K562 (cell line): ENCODE results near the gene C10orf105. TPM values are rescaled to one million over a fixed set of nuclear protein-coding genes. Genes with fewer than 3 reads are reported as not detected.

Experiments used
- ATAC-seq: fragments of 200-7000 bp; cut with Tn5 transposase; 3 replicates; pipeline ENCODE4 v1.9.1; 2020; ENCODE audit warnings: moderate library complexity
- BruUV-seq: library from RNA; stranded (reverse); fragments of 400-500 nt; replicated peaks from 2 replicates; lab custom pipeline; 2021; lab: Mats Ljungman, UMichigan
- CTCF ChIA-PET: fragments of 300-600 bp; formaldehyde crosslinking; extraction: SDS; loops from one replicate; lab custom pipeline; 2021; ENCODE audit warnings: low intra/inter-chr PET ratio; lab: Yijun Ruan, JAX
- POLR2A ChIA-PET: fragments of 300-600, 350-650 bp; sonication (Branson Sonifier 250); formaldehyde crosslinking; extraction: SDS; loops from one replicate; lab custom pipeline; 2021; ENCODE audit warnings: antibody characterized with exemption, inconsistent platforms; lab: Yijun Ruan, JAX
- DNase-seq, 4 experiments: peaks; one replicate each; pipeline versions ENCODE4 v3.0.0 to v3.0.0-alpha.2; 2011 to 2018; ENCODE audit warnings: low spot score in 3 of 4, mixed read lengths in 3 of 4; ENCODE audit errors: extremely low read depth in 1 of 4
- FAIRE-seq: peaks from 2 replicates; lab custom pipeline; 2011; peaks lifted over from hg19 to GRCh38; lab: Jason Lieb, UNC
- H2AFZ ChIP-seq: 2 replicates; pipeline ENCODE4 v1.6.0; 2011; ENCODE audit warnings: low read depth, low read length, control low read depth, inconsistent platforms
- H3K27ac ChIP-seq: fragments of 200-600 bp; 3 replicates; pipeline ENCODE4 v1.8.0; 2011; ENCODE audit warnings: low read depth, mild to moderate bottlenecking, control low read depth, inconsistent platforms, low read length, moderate library complexity, mixed read lengths; ENCODE audit errors: extremely low read depth
- H3K27me3 ChIP-seq, 2 experiments: fragments of 300-600 bp in 1 of 2; 2 replicates in 1 of 2; 3 replicates in 1 of 2; pipeline versions ENCODE4 v1.6.0 to v1.8.0; 2011; ENCODE audit warnings: inconsistent platforms in 2 of 2, low read length in 2 of 2, mild to moderate bottlenecking in 1 of 2, mixed read lengths in 1 of 2, moderate library complexity in 1 of 2; ENCODE audit not compliant: control insufficient read depth in 2 of 2, insufficient read depth in 2 of 2
- H3K36me3 ChIP-seq: fragments of 300-600 bp; 3 replicates; pipeline ENCODE4 v1.8.0; 2011; ENCODE audit warnings: mild to moderate bottlenecking, low read length, inconsistent platforms; ENCODE audit not compliant: control insufficient read depth, insufficient read depth
- H3K4me1 ChIP-seq, 2 experiments: fragments of 200-600 bp in 1 of 2; replicated peaks in 1 of 2; 2 replicates in 1 of 2; 3 replicates in 1 of 2; pipeline versions ENCODE4 v1.5.1 to v1.8.0; 2011; ENCODE audit warnings: inconsistent platforms in 2 of 2, low read length in 2 of 2, mild to moderate bottlenecking in 1 of 2, mixed read lengths in 1 of 2, moderate library complexity in 1 of 2; ENCODE audit not compliant: control insufficient read depth in 2 of 2, insufficient read depth in 2 of 2
- H3K4me2 ChIP-seq: 2 replicates; pipeline ENCODE4 v1.6.1; 2011; ENCODE audit warnings: low read length, control low read depth, inconsistent platforms, mixed read lengths; ENCODE audit not compliant: insufficient read depth
- H3K4me3 ChIP-seq: fragments of 200-600 bp; sonication (generic), shearing (Covaris generic); 2 replicates; pipeline ENCODE4 v1.5.1; 2016; ENCODE audit warnings: control low read depth, inconsistent platforms
- H3K79me2 ChIP-seq: fragments of 200-600 bp; 3 replicates; pipeline ENCODE4 v1.8.0; 2011; ENCODE audit warnings: low read length, inconsistent platforms; ENCODE audit not compliant: control insufficient read depth, insufficient read depth
- H3K9ac ChIP-seq, 2 experiments: 2 replicates each; pipeline versions ENCODE4 v1.6.0 to v1.6.1; 2011; ENCODE audit warnings: low read depth in 2 of 2, low read length in 2 of 2, control low read depth in 1 of 2, inconsistent platforms in 1 of 2, mild to moderate bottlenecking in 1 of 2, mixed read lengths in 1 of 2; ENCODE audit not compliant: insufficient read depth in 1 of 2
- H3K9me1 ChIP-seq: one replicate; pipeline ENCODE4 v1.6.0; 2011; ENCODE audit warnings: inconsistent platforms, mild to moderate bottlenecking, low read length, moderate library complexity; ENCODE audit not compliant: control insufficient read depth, insufficient read depth
- H3K9me3 ChIP-seq: replicated peaks from 2 replicates; pipeline ENCODE4 v1.5.1; 2011; ENCODE audit warnings: low read depth, low read length, inconsistent platforms; ENCODE audit not compliant: control insufficient read depth, insufficient read depth
- H4K20me1 ChIP-seq: replicated peaks from 2 replicates; pipeline ENCODE4 v1.6.1; 2011; ENCODE audit warnings: low read length, inconsistent platforms, mixed read lengths; ENCODE audit not compliant: control insufficient read depth, insufficient read depth
- ARHGAP35 ChIP-seq: fragments of 450-650 bp; IDR thresholded peaks from 2 replicates; pipeline ENCODE4 v1.6.1; 2018; ENCODE audit not compliant: partially characterized antibody
- BRCA1 ChIP-seq, 2 experiments: fragments of 450-650 bp in 1 of 2; sonication (generic) in 1 of 2; formaldehyde crosslinking in 1 of 2; IDR thresholded peaks; 2 replicates each; pipeline versions ENCODE4 v1.5.0 to v1.6.1; 2017 to 2020; ENCODE audit warnings: mild to moderate bottlenecking in 1 of 2, missing genetic modification reagents in 1 of 2
- CBX3 ChIP-seq, 2 experiments: IDR thresholded peaks; 1 replicate in 1 of 2; 2 replicates in 1 of 2; pipeline ENCODE4 v1.6.1; 2012; ENCODE audit warnings: inconsistent platforms in 2 of 2, low read length in 2 of 2, borderline replicate concordance in 1 of 2, control low read depth in 1 of 2
- FOXM1 ChIP-seq, 2 experiments: fragments of 450-650 bp in 1 of 2; sonication (generic) in 1 of 2; formaldehyde crosslinking in 1 of 2; IDR thresholded peaks; 2 replicates each; pipeline versions ENCODE4 v1.6.1 to v1.9.0; 2017 to 2022; ENCODE audit warnings: low read depth in 2 of 2, mild to moderate bottlenecking in 2 of 2, missing genetic modification reagents in 1 of 2, moderate library complexity in 1 of 2
- NFYB ChIP-seq: IDR thresholded peaks from 2 replicates; pipeline ENCODE4 v1.6.1; 2011; ENCODE audit warnings: mild to moderate bottlenecking, moderate library complexity; ENCODE audit not compliant: insufficient read length; ENCODE audit errors: extremely low read depth
- PRDM10 ChIP-seq: fragments of 450-650 bp; IDR thresholded peaks from 2 replicates; pipeline ENCODE4 v1.6.1; 2018; ENCODE audit not compliant: partially characterized antibody
- SMARCA4 ChIP-seq: fragments of 450-650 bp; IDR thresholded peaks from 2 replicates; pipeline ENCODE4 v1.6.1; 2016
- TSHZ1 ChIP-seq: fragments of 250-450 bp; sonication (Bioruptor Pico); IDR thresholded peaks from 2 replicates; pipeline ENCODE4 v1.4.0; 2020; ENCODE audit warnings: mild to moderate bottlenecking, moderate library complexity
- ZBTB9 ChIP-seq: fragments of 450-650 bp; formaldehyde crosslinking; IDR thresholded peaks from 2 replicates; pipeline ENCODE4 v1.4.0; 2020; ENCODE audit warnings: mild to moderate bottlenecking, moderate library complexity
- ZNF12 ChIP-seq: sonication (generic); formaldehyde crosslinking; IDR thresholded peaks from 2 replicates; pipeline ENCODE4 v1.4.0; 2020; ENCODE audit warnings: mild to moderate bottlenecking, missing genetic modification reagents
- ZNF134 ChIP-seq: fragments of 250-450 bp; sonication (Bioruptor Pico); conservative IDR thresholded peaks from 2 replicates; pipeline ENCODE4 v1.4.0; 2020
- WGBS: fragments of 100-300 bp; shearing (Covaris generic); methylation state at CpG from one replicate; pipeline ENCODE4 v1.1.6; 2016; ENCODE audit warnings: low coverage, mixed read lengths; ENCODE audit not compliant: insufficient coverage; ENCODE audit errors: missing lambda C conversion rate; 5-methylcytosine and 5-hydroxymethylcytosine counted together
- in situ Hi-C: fragments of 300-500 bp; cut with MboI; formaldehyde crosslinking; loops from 4 replicates; pipeline ENCODE4 v1.15.0; 2018; ENCODE audit warnings: inconsistent platforms, mixed read lengths
- intact Hi-C: fragments of 100-400 bp; cut with micrococcal nuclease; formaldehyde crosslinking; loops from 2 replicates; pipeline ENCODE4 v1.14.2; 2022
- polyA plus RNA-seq, 8 experiments: library from polyadenylated mRNA; depleted of rRNA in 4 of 8; stranded (reverse) in 5 of 8; unstranded in 3 of 8; fragments of >200 nt; fragmentation: Nextera tagmentation in 2 of 8; fragmentation: Illumina TruSeq in 1 of 8; extraction: Ambion mirVana in 2 of 8; extraction: Trizol in 1 of 8; gene quantifications; 2 replicates each; pipeline versions ENCODE4 v1.2.1 to v1.2.3, GENCODE V29; 2011 to 2014; ENCODE audit warnings: inconsistent platforms in 1 of 8, missing spikeins in 1 of 8
- total RNA-seq, 7 experiments: library from RNA; depleted of rRNA in 6 of 7; stranded (reverse); fragments of >200 nt in 6 of 7; fragmentation: Illumina TruSeq in 2 of 7; extraction: Trizol in 2 of 7; gene quantifications; 2 replicates each; pipeline versions ENCODE4 v1.2.1 to v1.2.3, GENCODE V29; 2011 to 2021; ENCODE audit warnings: low replicate concordance in 1 of 7
- TF ChIP-seq, protein P1 (sequence below), 2 experiments: fragments of 250-450 bp in 1 of 2; fragments of 450-650 bp in 1 of 2; sonication (Bioruptor Pico) in 1 of 2; IDR thresholded peaks; 2 replicates each; pipeline versions ENCODE4 v1.6.1 to v1.8.0; 2016 to 2021; ENCODE audit warnings: mild to moderate bottlenecking in 2 of 2, moderate library complexity in 2 of 2, missing compliant biosample characterization in 1 of 2, missing genetic modification characterization in 1 of 2

Gene C10orf105
- total and polyA plus RNA-seq, 9 of the 15 experiments (the other 6 are each of a cell fraction or from before 2014, with no cell fraction given): 0.03 to 0.25 (median 0.04) TPM; not detected in 3

- H3K27ac ChIP-seq: no peak overlapping the region
- FAIRE-seq: no peak
- H3K9me1 ChIP-seq: no peaks in the 10 kb centered on the region
- ChIA-PET POLR2A (interaction anchor here (0.6 to 1.4 kb wide), 2 partner anchors 10 to 15 kb away, joined by 3 read pairs; no protein-coding TSS in a partner anchor), CTCF (interaction anchor here (0.6 kb wide), 1 partner anchor 286 kb away, joined by 4 read pairs; no protein-coding TSS in a partner anchor)
- H3K79me2 ChIP-seq: no peaks in the 10 kb centered on the region
- peaks cover 9 to 24% of the 10 kb centered on the region in 2 experiments for H3K4me1 ChIP-seq
- H3K27me3 ChIP-seq: no peaks in the 10 kb centered on the region
- H3K4me3 ChIP-seq: no peak overlapping the region
- no peak for ATAC-seq
- no TSS peak for BruUV-seq
- no peaks in the 10 kb centered on the region for H4K20me1 ChIP-seq
- H3K9ac ChIP-seq: no peak overlapping the region; a peak in 1 of 4 replicates
- in situ Hi-C loops (no loop called here), intact Hi-C loops (loop anchor here (5.0 kb wide), 1 partner anchor 46 kb away; no protein-coding TSS in a partner anchor)
- H3K4me2 ChIP-seq: no peak overlapping the region
- H3K9me3 ChIP-seq: no peaks in the 10 kb centered on the region
- H2AFZ ChIP-seq: no peak overlapping the region
- WGBS: 48% methylated on average over 7 of the region's 7 CpGs
- DNase-seq: no peak
- no peaks in the 10 kb centered on the region for H3K36me3 ChIP-seq
- TF ChIP-seq FOXM1 (IDR thresholded peaks at IDR 0.05; ENCODE audit: low read depth): no peak
- no peak for TF ChIP-seq FOXM1 (CRISPR knock-in tag; IDR thresholded peaks at IDR 0.05; ENCODE audit: low read depth)
- TF ChIP-seq PRDM10: no peak
- TF ChIP-seq ZBTB9 (CRISPR knock-in tag): no peak
- no peak for TF ChIP-seq NFYB
- no peak for TF ChIP-seq ZNF134 (CRISPR knock-in tag)
- no peak for TF ChIP-seq ARHGAP35
- TF ChIP-seq SMARCA4: no peak
- no peak for TF ChIP-seq ZNF12 (CRISPR knock-in tag)
- TF ChIP-seq, protein P1, sequence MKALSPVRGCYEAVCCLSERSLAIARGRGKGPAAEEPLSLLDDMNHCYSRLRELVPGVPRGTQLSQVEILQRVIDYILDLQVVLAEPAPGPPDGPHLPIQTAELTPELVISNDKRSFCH (CRISPR knock-in tag; IDR thresholded peaks at IDR 0.05): no peak
- TF ChIP-seq, protein P1 (tag; IDR thresholded peaks at IDR 0.05): no peak
- no peak for TF ChIP-seq CBX3 (IDR thresholded peaks at IDR 0.05; ENCODE audit: borderline replicate concordance in 1 of 2, low read length in 2 of 2)
- no peak for TF ChIP-seq TSHZ1 (CRISPR knock-in tag)
- no peak for TF ChIP-seq BRCA1 (IDR thresholded peaks at IDR 0.05)
- TF ChIP-seq BRCA1 (CRISPR knock-in tag; IDR thresholded peaks at IDR 0.05): no peak
Observed at GRCh38 chr10:71683301-71683700, 36.3 kb downstream of the C10orf105 start.
